ENCODE measurements around the gene RSPH6A.

RSPH6A gene

GRCh38 chr19:45824041-45824471 is 8.9 kb upstream of the RSPH6A start:
- no peak for DNase-seq
- peaks cover 26% of the 10 kb centered on the region for H3K4me1 Mint-ChIP-seq
- H3K36me3 Mint-ChIP-seq (ENCODE audit: low read depth), result peaks cover 34% of the 10 kb centered on the region
- peak overlapping the region; percentile 22 for H3K27ac Mint-ChIP-seq
- TF ChIP-seq CTCF (IDR thresholded peaks at IDR 0.05), result no peak
- no peak overlapping the region for H3K4me3 Mint-ChIP-seq
- H3K9me3 Mint-ChIP-seq, result no peaks in the 10 kb centered on the region
- H3K27me3 Mint-ChIP-seq (ENCODE audit: low read depth, poor library complexity), result no peaks in the 10 kb centered on the region

- H3K27me3 Mint-ChIP-seq (ENCODE audit: low read depth, poor library complexity), result no peaks in the 10 kb centered on the region
- no peak overlapping the region for H3K4me3 Mint-ChIP-seq
- peaks cover 32% of the 10 kb centered on the region for H3K4me1 Mint-ChIP-seq
- no peak for TF ChIP-seq CTCF (IDR thresholded peaks at IDR 0.05)
- no peak for DNase-seq
- no peaks in the 10 kb centered on the region for H3K9me3 Mint-ChIP-seq
- H3K27ac Mint-ChIP-seq, result peak overlapping the region; percentile 57
- peaks cover 26% of the 10 kb centered on the region for H3K36me3 Mint-ChIP-seq (ENCODE audit: low read depth)
Observed at GRCh38 chr19:45823182-45823581, 8.1 kb upstream of the RSPH6A start.

- peaks cover 36% of the 10 kb centered on the region for H3K4me1 Mint-ChIP-seq
- no peak overlapping the region for H3K27ac Mint-ChIP-seq
- no peaks in the 10 kb centered on the region for H3K27me3 Mint-ChIP-seq (ENCODE audit: low read depth, poor library complexity)
- H3K9me3 Mint-ChIP-seq, result no peaks in the 10 kb centered on the region
- DNase-seq, result no peak
- H3K4me3 Mint-ChIP-seq, result no peak overlapping the region
- no peak for TF ChIP-seq CTCF (IDR thresholded peaks at IDR 0.05)
- H3K36me3 Mint-ChIP-seq (ENCODE audit: low read depth), result peaks cover 26% of the 10 kb centered on the region
Observed at GRCh38 chr19:45822716-45823115, 7.6 kb upstream of the RSPH6A start.

GRCh38 chr19:45821570-45821969 is 6.5 kb upstream of the RSPH6A start:
- peaks cover 46% of the 10 kb centered on the region for H3K4me1 Mint-ChIP-seq
- peak overlapping the region; percentile 98 for H3K27ac Mint-ChIP-seq
- H3K27me3 Mint-ChIP-seq (ENCODE audit: low read depth, poor library complexity), result no peaks in the 10 kb centered on the region
- H3K4me3 Mint-ChIP-seq, result no peak overlapping the region
- TF ChIP-seq CTCF (IDR thresholded peaks at IDR 0.05), result no peak
- no peak for DNase-seq
- no peaks in the 10 kb centered on the region for H3K9me3 Mint-ChIP-seq
- peaks cover 26% of the 10 kb centered on the region for H3K36me3 Mint-ChIP-seq (ENCODE audit: low read depth)

- peaks cover 26% of the 10 kb centered on the region for H3K36me3 Mint-ChIP-seq (ENCODE audit: low read depth)
Observed at GRCh38 chr19:45821103-45821521, 6.0 kb upstream of the RSPH6A start.

More at GRCh38 chr19:45821103-45821521, 6.0 kb upstream of the RSPH6A start:
- peak overlapping the region; percentile 98 for H3K27ac Mint-ChIP-seq
- no peaks in the 10 kb centered on the region for H3K9me3 Mint-ChIP-seq
- H3K4me3 Mint-ChIP-seq, result no peak overlapping the region
- TF ChIP-seq CTCF (IDR thresholded peaks at IDR 0.05), result no peak
- peaks cover 46% of the 10 kb centered on the region for H3K4me1 Mint-ChIP-seq
- DNase-seq, result no peak
- H3K27me3 Mint-ChIP-seq (ENCODE audit: low read depth, poor library complexity), result no peaks in the 10 kb centered on the region
